WTC11 (cell line): ENCODE data around the gene MSI2. TPM values are rescaled to one million over a fixed set of nuclear protein-coding genes. Genes with fewer than 3 reads are reported as not detected.
A peak's percentile ranks its signal among the peaks of the same experiment; 100 is the strongest.

Experiments
- ATAC-seq: fragments of 200-7000 bp; cut with Tn5 transposase; 2 replicates; pipeline ENCODE4 v1.10.0; 2021; ENCODE audit warnings: mild to moderate bottlenecking, moderate library complexity
- CTCF ChIA-PET: fragments of 300-600 bp; sonication (Branson Sonifier 250); formaldehyde crosslinking; loops from one replicate; lab custom pipeline; 2021; ENCODE audit warnings: antibody characterized with exemption; lab: Charles Lee
- POLR2A ChIA-PET: fragments of 350-600 bp; sonication (Branson Sonifier 250); formaldehyde crosslinking; loops from one replicate; lab custom pipeline; 2021; ENCODE audit warnings: antibody characterized with exemption; lab: Charles Lee
- DNase-seq: peaks from one replicate; pipeline ENCODE4 v3.0.0; 2021; ENCODE audit warnings: low spot score
- H3K27ac Mint-ChIP-seq: 2 replicates; pipeline ENCODE4 v1.8.0; 2021; ENCODE audit warnings: mixed read lengths
- H3K27me3 Mint-ChIP-seq: 2 replicates; pipeline ENCODE4 v1.8.0; 2021; ENCODE audit warnings: low read depth, mild to moderate bottlenecking, moderate library complexity, mixed read lengths
- H3K36me3 Mint-ChIP-seq: 2 replicates; pipeline ENCODE4 v1.8.0; 2021; ENCODE audit warnings: mixed read lengths
- H3K4me1 Mint-ChIP-seq: 2 replicates; pipeline ENCODE4 v1.8.0; 2022; ENCODE audit warnings: mixed read lengths
- H3K4me3 Mint-ChIP-seq: 2 replicates; pipeline ENCODE4 v1.8.0; 2021; ENCODE audit warnings: mild to moderate bottlenecking, moderate library complexity, mixed read lengths
- H3K9me3 Mint-ChIP-seq: 2 replicates; pipeline ENCODE4 v1.8.0; 2021; ENCODE audit warnings: mixed read lengths
- ARID4B ChIP-seq: sonication (generic); formaldehyde crosslinking; IDR thresholded peaks from 2 replicates; pipeline ENCODE4 v1.8.0; 2023; ENCODE audit warnings: missing genetic modification reagents, mild to moderate bottlenecking, borderline replicate concordance
- CBFB ChIP-seq: sonication (generic); formaldehyde crosslinking; IDR thresholded peaks from 2 replicates; pipeline ENCODE4 v1.8.1; 2022; ENCODE audit warnings: mild to moderate bottlenecking, low read depth, missing genetic modification reagents
- CREB1 ChIP-seq: sonication (generic); formaldehyde crosslinking; IDR thresholded peaks from 2 replicates; pipeline ENCODE4 v1.8.0; 2023; ENCODE audit warnings: mild to moderate bottlenecking, missing genetic modification reagents
- CTCF ChIP-seq: fragments of 200-600 bp; IDR thresholded peaks from 2 replicates; pipeline ENCODE4 v1.8.0; 2022; ENCODE audit warnings: antibody characterized with exemption
- ELF4 ChIP-seq: sonication (generic); formaldehyde crosslinking; IDR thresholded peaks from 2 replicates; pipeline ENCODE4 v1.8.1; 2022; ENCODE audit warnings: low read depth, mild to moderate bottlenecking, moderate library complexity, missing genetic modification reagents
- ESRRA ChIP-seq: sonication (generic); formaldehyde crosslinking; IDR thresholded peaks from 2 replicates; pipeline ENCODE4 v1.8.1; 2022; ENCODE audit warnings: mild to moderate bottlenecking, missing genetic modification reagents, borderline replicate concordance
- ETV6 ChIP-seq: sonication (generic); formaldehyde crosslinking; IDR thresholded peaks from 2 replicates; pipeline ENCODE4 v1.8.1; 2022; ENCODE audit warnings: mild to moderate bottlenecking, missing genetic modification reagents
- JUN ChIP-seq: sonication (generic); formaldehyde crosslinking; IDR thresholded peaks from 2 replicates; pipeline ENCODE4 v1.8.0; 2023; ENCODE audit warnings: mild to moderate bottlenecking, missing genetic modification reagents
- NR3C1 ChIP-seq: sonication (generic); formaldehyde crosslinking; conservative IDR thresholded peaks from 2 replicates; pipeline ENCODE4 v1.8.1; 2023; ENCODE audit warnings: low read depth, mild to moderate bottlenecking, missing genetic modification reagents
- RELA ChIP-seq: sonication (generic); formaldehyde crosslinking; IDR thresholded peaks from 2 replicates; pipeline ENCODE4 v1.8.1; 2022; ENCODE audit warnings: missing genetic modification reagents, mild to moderate bottlenecking, borderline replicate concordance
- SOX15 ChIP-seq: fragments of 250-450 bp; sonication (Bioruptor Pico); IDR thresholded peaks from 2 replicates; pipeline ENCODE4 v1.9.0; 2021; ENCODE audit warnings: mild to moderate bottlenecking
- STAT6 ChIP-seq: sonication (generic); formaldehyde crosslinking; conservative IDR thresholded peaks from 2 replicates; pipeline ENCODE4 v1.8.1; 2023; ENCODE audit warnings: mild to moderate bottlenecking, low read depth, missing genetic modification reagents, moderate library complexity
- USF1 ChIP-seq: sonication (generic); formaldehyde crosslinking; IDR thresholded peaks from 2 replicates; pipeline ENCODE4 v1.8.0; 2022; ENCODE audit warnings: mild to moderate bottlenecking, missing genetic modification reagents
- USF2 ChIP-seq: sonication (generic); formaldehyde crosslinking; IDR thresholded peaks from 2 replicates; pipeline ENCODE4 v1.8.1; 2023; ENCODE audit warnings: mild to moderate bottlenecking, missing genetic modification reagents, moderate library complexity
- ZNF232 ChIP-seq: sonication (generic); formaldehyde crosslinking; IDR thresholded peaks from 2 replicates; pipeline ENCODE4 v1.8.0; 2022; ENCODE audit warnings: mild to moderate bottlenecking, missing genetic modification reagents
- ZNF512 ChIP-seq: sonication (generic); formaldehyde crosslinking; IDR thresholded peaks from 2 replicates; pipeline ENCODE4 v1.8.1; 2022; ENCODE audit warnings: missing genetic modification reagents, borderline replicate concordance
- ZNF532 ChIP-seq: fragments of 250-450 bp; sonication (Bioruptor Pico); IDR thresholded peaks from 2 replicates; pipeline ENCODE4 v1.9.0; 2021; ENCODE audit warnings: mild to moderate bottlenecking, borderline replicate concordance
- total RNA-seq: library from RNA; stranded (reverse); gene quantifications from 3 replicates; pipeline ENCODE4 v1.2.3, GENCODE V29; 2021

Gene MSI2
- total RNA-seq, 1 experiment from 2014 or later: 82.1 TPM

- no peak overlapping the region for H3K4me3 Mint-ChIP-seq
- ChIA-PET POLR2A (no interaction called here), CTCF (interaction anchor here (1.7 kb wide), 1 partner anchor 17 kb away, joined by 6 read pairs; no protein-coding TSS in a partner anchor)
- no peaks in the 10 kb centered on the region for H3K9me3 Mint-ChIP-seq
- H3K36me3 Mint-ChIP-seq: no peaks in the 10 kb centered on the region
- peaks cover 14% of the 10 kb centered on the region for H3K4me1 Mint-ChIP-seq
- TF ChIP-seq STAT6 (no peak), JUN (CRISPR knock-in tag) (no peak), ELF4 (CRISPR knock-in tag) (no peak), ETV6 (no peak), CBFB (CRISPR knock-in tag) (no peak), NR3C1 (CRISPR knock-in tag) (no peak), SOX15 (CRISPR knock-in tag) (no peak), ZNF532 (no peak), ARID4B (no peak), USF2 (no peak)
- TF ChIP-seq, all 79 proteins: peak for 0
- Mint-ChIP-seq H3K27ac (no peak overlapping the region), H3K27me3 (no peaks in the 10 kb centered on the region)
- ATAC-seq (no peak), DNase-seq (no peak)
Measured at GRCh38 chr17:57569853-57570252, 313.5 kb downstream of the MSI2 start.

- ATAC-seq: peak; percentile 58
- Mint-ChIP-seq H3K4me3 (no peak overlapping the region), H3K36me3 (no peaks in the 10 kb centered on the region), H3K4me1 (peaks cover 14% of the 10 kb centered on the region), H3K27me3 (no peaks in the 10 kb centered on the region), H3K27ac (no peak overlapping the region), H3K9me3 (no peaks in the 10 kb centered on the region)
- no peak for DNase-seq
- ChIA-PET CTCF (no interaction called here), POLR2A (no interaction called here)
- TF ChIP-seq RELA (CRISPR knock-in tag) (no peak), ZNF512 (CRISPR knock-in tag) (no peak), USF1 (CRISPR knock-in tag) (no peak), CTCF (no peak), CREB1 (no peak), ESRRA (CRISPR knock-in tag) (no peak), ZNF232 (no peak), USF2 (no peak)
Measured at GRCh38 chr17:57570724-57571344, 314.5 kb downstream of the MSI2 start.
